Measurements from ENCODE around the gene PLPPR5.

PLPPR5 gene

GRCh38 chr1:98967122-98967521 is 37.5 kb downstream of the PLPPR5 start:
- no peak for DNase-seq

- DNase-seq: no peak
Observed at GRCh38 chr1:98965394-98965793, 39.3 kb downstream of the PLPPR5 start.

DNA sequence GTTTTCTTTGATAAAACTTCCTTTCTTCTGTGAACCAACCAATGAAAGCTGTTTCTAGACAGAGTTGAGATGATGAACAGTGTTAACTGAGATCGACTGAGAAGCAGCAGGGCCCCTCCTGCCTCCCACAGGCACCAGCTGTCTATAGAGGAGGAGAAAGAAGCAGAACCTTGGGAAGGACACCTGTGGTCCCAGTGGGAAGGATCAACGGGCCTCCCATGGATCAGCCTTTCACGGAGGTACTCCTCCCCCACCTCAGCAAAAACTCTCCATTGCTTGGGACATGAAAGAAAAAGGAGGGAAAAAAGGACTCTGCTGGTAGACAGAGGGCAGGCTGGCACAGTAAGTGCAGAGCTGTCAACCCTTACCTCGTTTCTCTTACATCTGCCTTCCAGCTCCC is 40.5 kb downstream of the PLPPR5 start:
- no peak for DNase-seq

DNA sequence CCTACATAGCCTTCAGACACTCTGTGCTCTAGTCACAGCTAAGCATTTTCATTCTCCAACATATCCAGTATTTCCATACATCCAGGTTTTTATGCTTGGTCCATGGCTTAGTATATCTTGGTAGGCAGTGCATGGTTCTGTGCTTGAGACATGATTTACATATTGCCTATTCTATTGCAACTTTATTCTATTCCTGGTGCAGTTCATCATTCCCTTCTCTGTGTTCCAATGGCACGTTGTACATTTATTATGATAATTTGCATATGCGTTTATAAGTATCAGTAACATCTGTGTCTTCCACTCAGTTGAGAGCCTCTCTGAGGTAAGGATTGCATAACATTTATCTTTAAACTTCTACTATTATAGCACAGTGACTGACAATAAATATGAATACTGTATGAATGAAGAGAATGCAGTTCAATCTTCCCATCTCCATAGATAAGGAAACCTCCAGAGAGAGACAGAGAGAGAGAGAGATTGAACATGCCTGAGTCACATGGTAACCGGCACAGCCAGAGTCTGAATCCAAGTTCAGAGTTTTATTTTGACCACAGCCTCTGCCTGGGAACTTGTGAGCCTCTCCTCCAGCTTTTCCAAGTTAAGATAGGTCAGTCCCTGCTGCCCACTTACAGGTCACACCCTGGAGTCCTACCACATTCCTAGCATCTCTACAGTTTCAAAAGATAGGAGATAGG is 41.5 kb downstream of the PLPPR5 start:
- DNase-seq: peak; percentile 46

DNA sequence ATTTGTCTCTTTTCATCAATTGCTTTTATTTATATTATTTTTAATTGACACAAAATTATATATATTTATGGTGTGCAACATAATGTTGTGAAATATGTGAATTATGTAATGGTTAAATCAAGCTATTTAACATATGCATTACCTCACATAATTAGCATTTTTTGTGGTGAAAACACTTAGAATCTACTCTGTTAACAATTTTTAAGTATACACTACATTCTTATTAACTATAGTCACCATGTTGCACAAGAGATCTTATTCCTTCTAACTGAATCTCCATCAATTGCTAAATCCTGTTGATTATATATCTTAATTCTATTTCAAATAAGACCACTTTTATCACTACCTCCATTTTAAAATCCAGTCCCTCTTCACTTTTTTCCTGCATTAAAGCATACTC is 42.5 kb downstream of the PLPPR5 start:
- peak; percentile 83 for DNase-seq

GRCh38 chr1:98949621-98950020 is 55.0 kb downstream of the PLPPR5 start:
- DNase-seq: peak; percentile 35

DNA sequence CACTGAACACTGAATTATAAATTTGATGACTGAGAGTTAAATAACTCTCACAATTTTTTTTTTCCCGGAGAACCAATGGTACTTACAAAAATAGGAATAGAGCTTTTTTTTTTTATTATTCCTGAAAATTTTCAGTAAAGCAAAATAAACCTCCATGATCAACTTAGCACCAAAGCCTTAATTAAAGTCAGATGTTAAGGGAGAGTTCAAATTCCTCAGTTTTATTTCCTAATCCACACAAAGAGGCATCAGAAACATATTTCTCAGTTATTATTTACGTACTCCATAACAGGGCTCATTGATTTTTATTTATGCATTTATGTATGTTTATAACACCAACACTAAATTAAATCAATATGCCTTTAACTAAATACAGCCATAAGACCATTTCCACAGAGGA is 55.5 kb downstream of the PLPPR5 start:
- peak; percentile 59 for DNase-seq

DNA sequence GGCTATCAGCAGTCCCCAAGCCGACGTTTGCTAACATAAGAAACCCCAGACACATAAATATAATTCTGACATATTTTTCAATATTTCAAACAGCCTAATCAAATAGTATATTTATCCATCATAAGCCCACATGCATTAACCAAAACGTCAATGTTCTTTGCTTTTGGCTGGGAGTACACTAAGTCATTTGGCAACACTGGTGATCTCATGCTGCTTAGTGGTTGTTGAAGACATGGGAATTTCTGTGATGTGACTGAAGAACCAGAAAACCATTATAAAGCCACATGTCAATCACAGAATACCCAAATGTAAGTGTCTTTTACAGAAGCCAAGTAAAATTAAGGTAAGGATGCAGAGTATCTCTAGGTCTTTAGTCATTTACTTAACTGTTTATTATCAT is 57.6 kb downstream of the PLPPR5 start:
- DNase-seq: no peak

DNA sequence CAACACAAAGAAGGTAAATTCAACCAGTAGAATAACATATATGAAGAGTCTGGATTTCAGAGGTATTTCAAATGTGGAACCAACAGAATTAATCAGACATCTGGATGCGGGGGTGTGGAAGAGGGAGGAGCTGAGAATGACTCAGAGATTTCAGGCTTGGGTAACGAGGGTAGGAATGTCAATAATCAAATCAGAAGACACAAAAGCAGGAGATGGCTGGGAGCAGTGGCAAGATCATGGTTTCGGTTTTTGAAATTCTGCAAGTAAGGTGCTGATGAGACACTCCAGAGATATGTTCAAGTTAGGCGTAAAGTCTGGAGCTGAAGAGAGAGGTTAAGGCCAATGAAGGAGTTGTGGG is 64.0 kb downstream of the PLPPR5 start:
- DNase-seq: peak; percentile 74

GRCh38 chr1:98940069-98940721 is 64.5 kb downstream of the PLPPR5 start:
- no peak for DNase-seq

GRCh38 chr1:98939471-98939870 is 65.2 kb downstream of the PLPPR5 start:
- DNase-seq: no peak

DNA sequence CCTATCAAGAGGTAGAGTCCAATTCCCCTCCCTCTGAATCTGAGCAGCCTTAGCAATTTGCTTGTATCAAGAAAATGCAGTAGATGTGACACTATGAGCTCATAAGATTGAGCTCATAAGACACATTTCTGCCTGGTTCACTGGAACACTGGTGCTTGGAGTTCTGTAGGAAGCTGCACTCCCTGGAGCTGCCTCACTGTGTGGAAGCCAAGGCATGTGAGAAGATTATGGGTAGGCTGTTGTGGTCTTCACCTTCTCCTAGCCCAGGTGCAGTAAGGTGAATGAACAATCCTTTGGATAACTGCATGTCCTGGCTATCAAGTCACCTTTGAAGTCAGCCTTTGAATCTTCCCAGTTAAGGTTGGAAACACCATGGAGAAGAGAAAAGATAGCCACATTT is 67.3 kb downstream of the PLPPR5 start:
- DNase-seq: no peak

GRCh38 chr1:98932184-98932583 is 72.5 kb downstream of the PLPPR5 start:
- no peak for DNase-seq

DNA sequence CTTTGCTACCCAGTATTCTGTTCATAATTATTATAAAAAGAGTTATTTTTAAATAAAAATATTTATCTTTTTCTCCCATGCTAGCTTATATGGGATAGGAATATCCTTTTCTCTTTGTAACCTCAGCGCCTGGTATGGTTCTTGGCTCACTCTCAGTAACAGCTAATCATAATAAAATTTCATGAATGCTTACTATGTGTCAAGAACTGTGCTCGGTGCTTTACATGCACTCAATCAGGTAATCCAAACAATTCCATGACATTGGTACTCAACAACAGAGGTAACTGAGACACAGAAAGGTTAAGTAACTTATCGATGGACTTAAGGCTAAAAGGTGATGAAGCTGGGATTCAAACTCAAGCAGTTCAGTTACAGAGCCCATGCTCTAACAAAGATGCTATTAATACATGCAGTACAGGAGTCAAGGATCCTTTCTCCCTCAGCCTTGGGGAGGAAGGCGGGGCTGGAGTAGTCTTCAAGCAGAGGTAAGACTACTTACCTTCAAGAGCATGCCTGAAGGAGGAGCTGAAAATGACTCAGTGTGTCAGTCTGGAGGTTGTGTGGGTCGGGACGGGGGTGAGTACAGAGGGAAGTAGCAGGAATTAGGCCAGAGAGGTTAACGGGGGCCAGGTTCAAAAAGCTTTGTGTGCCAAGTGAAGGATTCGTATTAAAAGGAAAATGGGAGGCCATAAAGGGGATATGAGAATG is 73.4 kb downstream of the PLPPR5 start:
- no peak for DNase-seq

DNA sequence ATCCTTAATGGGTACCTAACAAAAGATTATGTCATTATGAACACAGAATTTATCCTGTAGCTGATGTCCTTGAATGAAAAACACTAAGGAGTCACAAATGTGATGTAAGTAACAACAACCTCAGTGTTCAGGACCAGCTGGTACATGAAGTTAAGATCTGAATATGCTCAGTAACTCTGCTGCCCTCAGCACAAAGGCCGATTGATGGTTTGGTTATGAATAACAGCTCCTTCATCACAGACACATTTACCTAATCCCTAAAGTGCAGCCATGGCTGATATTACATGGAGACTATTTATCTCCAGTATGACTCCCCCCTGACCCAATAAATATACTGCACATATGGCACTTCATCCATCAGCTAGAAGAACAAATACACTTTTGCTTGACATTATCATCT is 75.2 kb downstream of the PLPPR5 start:
- DNase-seq: no peak

- DNase-seq: no peak
Observed at GRCh38 chr1:98926597-98926996, 78.1 kb downstream of the PLPPR5 start.

GRCh38 chr1:98924977-98925376 is 79.7 kb downstream of the PLPPR5 start:
- no peak for DNase-seq

GRCh38 chr1:98923667-98924066 is 81.0 kb downstream of the PLPPR5 start:
- DNase-seq: no peak

DNA sequence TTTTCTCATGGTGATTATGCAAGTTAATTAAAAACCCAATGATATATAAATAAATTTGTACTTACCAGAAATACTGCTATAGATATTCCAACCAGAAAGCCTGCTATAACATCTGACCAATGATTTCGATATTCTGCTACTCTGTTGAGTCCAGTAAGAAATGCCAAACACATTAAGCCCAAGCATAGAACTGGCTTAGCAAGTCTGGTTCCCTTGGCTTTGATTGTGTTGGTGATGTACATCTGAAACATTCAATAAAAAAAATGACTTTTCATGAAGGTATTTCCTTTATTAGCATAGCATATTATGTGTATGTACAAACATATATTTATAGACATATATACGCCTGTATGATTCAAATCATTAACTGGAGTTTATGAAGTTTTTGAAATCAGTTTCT is 82.8 kb downstream of the PLPPR5 start:
- DNase-seq: peak; percentile 47

DNA sequence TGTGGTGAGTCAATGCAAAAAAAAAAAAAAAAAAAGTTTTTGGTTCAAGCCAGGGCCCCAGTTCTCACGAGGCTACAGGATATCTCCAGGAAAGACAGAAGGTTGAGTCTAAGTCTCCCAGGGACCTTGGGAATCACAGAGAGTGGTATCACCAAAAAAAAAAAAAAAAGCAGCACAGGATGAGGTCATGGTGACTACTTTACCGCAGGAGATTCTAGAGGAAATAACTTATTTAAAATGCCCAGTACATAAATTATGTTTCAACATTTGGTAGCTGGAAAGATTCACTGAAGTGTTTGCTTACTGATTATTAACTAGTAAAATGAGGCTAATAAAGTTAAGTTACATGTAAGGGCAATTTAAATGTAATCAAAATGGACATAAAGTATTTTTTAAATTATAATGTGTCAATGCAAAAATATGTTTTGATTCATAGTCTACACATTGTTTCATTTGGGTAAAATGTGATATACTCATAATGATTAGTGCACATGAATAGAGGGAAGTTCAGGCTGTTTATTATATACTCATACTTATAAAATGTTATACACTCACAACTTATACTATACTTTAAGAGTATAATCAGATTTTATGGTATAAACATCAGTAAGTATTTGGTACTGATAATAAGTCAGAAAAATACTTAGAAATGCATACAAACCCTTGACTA is 84.1 kb downstream of the PLPPR5 start:
- DNase-seq: peak; percentile 89

DNA sequence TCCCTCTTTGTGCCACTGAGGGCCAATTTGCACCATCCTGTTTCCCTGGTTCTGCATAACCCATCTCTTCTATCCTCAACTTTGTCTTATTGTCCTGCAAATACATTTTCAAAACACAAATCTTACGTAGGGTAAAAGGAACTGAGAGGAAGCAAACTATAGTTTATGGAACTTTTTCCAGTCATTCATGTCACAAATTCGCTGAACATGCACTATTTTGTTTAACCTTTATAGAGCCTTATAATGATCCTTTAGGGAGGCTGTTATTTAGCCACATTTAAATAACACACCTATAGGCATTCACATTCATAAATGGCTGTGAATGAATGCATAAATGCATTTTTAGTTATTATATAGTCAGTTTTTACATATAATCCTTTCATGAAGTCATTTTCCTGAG is 85.0 kb downstream of the PLPPR5 start:
- DNase-seq: no peak

- DNase-seq: peak; percentile 66
Observed at GRCh38 chr1:98919211-98919610, 85.5 kb downstream of the PLPPR5 start.

GRCh38 chr1:98914547-98914946 is 90.1 kb downstream of the PLPPR5 start:
- DNase-seq: no peak

DNA sequence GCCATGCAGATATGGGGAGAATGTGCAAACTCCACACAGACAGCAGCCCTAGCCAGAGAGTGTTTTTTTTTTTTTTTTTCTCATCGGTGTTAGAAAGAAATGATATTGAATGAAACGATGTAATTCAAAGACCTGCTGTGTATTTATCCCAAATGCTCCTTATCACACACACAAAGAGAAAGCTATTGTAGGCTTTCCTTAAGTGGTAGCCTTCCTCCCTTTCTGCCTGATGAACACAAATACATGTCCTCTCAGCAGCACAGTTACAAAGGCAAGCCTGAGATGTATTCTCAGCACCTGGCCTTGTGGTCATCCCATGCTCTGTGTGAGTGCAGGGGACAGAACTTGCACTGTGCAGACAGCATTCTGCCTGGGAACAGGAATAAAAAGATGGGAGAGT is 93.8 kb downstream of the PLPPR5 start:
- no peak for DNase-seq

Measured in fibroblast of skin of right quadriceps (primary cell).